Renal cortex interstitium (tissue), 11 donors: ENCODE data around the gene CNTNAP2. TPM values are rescaled to one million over a fixed set of nuclear protein-coding genes. Genes with fewer than 3 reads are reported as not detected.

Experiments used
- DNase-seq, 11 donors: peaks; one replicate each; pipeline ENCODE4 v3.0.0-alpha.2; 2013; ENCODE audit warnings: low read depth in 9 of 11, low spot score in 4 of 11; ENCODE audit errors: extremely low read depth in 1 of 11
- polyA plus RNA-seq, 3 donors: library from polyadenylated mRNA; unstranded; fragments of 120-200 nt; gene quantifications; one replicate each; pipeline ENCODE4 v1.2.1, GENCODE V29; 2013; ENCODE audit not compliant: insufficient read length in 3 of 3

Gene CNTNAP2
- polyA plus RNA-seq, 3 donors = 25.6 to 29.3 (median 26.6) TPM

DNA sequence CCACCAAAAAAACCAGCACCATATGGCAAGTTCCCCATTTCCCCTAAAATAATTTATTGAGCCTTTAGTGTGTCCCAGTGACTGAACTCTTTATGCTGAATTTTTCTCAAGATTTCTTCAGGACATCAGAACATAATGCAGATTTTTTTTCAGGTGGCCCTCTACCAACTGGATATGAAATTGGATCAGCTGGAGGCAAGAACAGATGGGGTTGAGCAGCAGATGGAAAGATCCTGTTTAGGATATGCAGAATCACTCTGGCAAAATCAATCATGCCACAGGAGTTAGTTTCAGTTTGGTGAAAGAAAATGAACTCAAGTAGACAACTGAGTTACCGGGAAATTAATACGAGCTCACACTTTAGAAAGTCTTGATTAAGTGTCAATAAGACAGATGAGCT lies 1712.4 kb downstream of the CNTNAP2 start:
- no peak for DNase-seq

DNA sequence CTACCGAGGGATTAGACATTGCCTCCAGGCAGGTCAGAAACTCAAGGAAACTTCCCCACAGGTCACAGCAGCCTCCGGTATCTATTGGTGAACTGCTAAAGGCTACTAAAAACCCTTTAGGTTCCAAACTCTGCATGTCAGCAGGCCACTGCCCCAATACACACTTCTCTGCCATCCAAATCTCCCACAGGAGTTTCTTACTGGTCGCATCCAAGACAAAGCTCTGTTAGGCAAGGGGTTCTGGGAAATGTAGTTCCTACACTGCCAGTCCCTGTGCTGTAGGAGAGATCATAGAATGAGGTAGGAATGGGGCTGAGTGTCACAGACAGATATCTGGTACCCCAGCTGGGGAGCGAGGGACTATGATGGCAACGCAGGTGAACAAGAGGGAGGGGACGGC lies 1717.0 kb downstream of the CNTNAP2 start:
- no peak for DNase-seq

DNA sequence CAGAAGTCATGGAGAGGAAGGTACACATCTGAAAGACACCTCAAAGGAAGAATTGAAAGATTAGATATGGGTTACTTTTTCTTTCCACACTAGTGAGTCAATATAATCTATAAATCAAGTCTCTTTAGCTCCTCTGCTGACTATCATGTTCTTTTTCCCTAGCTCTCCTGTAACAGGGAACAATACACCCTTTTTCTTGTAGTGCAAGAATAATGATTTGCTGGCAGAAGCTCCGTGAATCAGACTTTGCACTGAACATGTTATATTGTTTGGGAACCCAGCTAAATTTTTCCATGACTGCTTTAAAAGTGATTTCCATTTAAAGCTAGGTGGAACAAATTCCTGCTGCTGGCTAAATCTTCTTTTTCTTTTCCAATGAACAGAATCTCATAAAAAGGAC lies 1717.4 kb downstream of the CNTNAP2 start:
- no peak for DNase-seq

DNA sequence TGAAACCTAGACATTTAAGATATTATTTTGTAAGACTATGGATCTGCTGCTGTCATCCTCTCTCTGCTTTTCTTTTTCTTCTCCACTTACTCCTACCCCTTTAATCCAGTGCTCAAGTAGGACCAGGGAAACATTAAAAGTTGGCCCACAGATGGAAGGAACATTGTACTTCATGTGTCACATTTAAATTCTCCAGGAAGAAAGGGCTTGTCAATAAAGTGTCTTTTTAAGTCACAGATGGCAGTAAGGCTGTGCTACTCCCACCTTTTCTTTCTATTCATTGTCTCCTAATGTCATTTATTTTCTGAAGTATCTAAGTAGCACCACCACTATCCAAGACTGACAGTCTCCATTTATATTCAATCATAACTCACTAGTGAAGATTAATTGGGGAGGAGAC lies 1736.2 kb downstream of the CNTNAP2 start:
- no peak for DNase-seq

DNA sequence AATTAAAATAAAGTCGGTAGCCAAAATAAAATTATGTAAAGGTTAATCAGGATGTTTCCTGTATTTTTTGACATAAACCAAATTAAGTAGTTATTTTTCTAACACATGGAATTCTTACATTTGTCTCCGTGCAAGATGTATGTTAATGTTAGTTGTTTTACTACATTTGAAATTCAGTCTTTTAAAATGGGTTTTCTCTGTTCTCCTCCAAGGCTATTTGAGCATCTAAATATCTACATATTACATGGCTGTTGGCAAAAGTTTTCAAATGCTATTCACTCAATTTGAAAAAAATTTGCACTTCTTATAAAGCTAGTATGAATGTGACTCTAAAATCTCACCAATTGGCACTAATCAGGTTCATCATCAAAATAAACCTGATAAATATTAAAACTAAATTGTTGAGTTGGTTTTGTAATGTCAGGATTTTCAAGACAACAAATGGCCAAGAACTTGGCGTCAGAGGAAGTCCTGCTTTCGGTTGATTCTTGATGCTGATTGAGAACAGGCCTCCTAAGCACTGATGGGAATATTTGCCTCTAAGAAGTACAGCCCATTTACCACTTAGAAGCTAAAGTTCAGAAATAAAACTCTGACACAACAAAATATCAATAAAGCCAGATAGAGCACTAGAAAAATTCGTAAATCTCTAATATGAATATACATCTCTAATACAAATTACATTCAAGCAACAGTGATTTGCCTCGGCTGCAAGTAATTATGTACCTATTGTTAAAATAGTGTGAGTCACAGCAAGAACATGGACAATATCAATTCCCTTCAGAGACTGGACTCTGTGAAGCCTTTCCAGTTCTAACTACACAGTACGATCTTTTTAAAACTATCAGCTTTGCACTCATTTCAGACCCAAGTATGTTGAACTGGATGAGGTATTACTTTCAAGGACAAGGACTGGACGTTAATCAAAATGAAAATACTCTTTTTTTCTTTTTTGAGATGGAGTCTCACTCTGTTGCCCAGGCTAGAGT lies 1740.8 kb downstream of the CNTNAP2 start:
- DNase-seq = no peak

DNA sequence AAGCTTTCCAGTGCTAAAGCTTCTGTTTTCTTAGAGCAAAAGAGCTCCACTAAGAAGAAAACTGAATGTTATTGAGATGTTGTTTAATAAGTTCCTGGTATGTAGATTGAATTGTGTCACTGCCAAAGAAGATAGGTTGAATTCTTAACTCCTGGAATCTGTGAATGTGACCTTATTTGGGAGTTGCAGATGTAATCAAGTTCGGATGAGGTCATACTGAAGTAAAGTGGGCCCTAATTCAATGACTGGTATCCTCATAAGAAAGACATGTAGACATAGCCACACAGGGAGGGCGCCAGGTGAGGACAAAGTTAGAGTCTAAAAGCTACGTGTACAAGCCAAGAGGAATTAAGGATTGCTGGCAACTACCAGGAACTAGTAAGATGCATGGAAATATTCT lies 1741.8 kb downstream of the CNTNAP2 start:
- no peak for DNase-seq

DNA sequence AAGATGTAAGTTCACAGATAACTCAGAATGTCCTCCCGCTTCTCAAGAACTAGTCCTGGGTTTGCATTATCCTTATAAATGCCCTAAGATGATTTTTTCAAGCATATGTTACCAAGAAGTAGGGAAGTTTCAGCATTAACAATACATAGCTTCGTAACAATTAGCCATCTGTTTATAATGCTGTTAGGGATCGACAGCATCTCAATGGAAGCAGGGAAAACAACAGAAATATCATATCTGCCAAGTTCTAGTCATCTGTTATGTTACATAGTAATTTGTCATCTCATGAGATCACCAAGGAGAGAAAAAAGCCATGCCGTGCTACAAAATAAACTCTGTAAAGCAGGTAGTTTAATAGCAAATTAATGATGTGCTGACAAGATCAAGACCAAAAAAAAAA lies 1742.4 kb downstream of the CNTNAP2 start:
- DNase-seq = no peak

DNA sequence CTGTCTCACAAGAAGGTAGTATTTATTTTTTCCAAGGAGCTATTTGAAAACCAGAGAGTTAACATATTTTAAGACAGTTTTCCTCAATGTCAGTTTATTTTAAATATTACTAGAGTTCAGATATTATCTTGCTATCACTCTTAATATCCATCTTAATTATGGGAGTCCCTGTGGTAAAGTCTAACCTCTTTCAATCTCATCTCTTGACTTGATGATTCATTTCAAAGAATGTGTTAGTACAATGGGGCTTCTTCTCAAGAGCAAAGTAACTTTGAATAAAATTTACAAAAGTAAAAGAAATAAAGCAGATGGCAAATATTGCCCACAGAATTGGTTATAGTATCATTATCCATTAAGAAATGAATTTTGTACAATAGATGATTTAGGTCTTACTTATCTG lies 1742.9 kb downstream of the CNTNAP2 start:
- DNase-seq = no peak

DNA sequence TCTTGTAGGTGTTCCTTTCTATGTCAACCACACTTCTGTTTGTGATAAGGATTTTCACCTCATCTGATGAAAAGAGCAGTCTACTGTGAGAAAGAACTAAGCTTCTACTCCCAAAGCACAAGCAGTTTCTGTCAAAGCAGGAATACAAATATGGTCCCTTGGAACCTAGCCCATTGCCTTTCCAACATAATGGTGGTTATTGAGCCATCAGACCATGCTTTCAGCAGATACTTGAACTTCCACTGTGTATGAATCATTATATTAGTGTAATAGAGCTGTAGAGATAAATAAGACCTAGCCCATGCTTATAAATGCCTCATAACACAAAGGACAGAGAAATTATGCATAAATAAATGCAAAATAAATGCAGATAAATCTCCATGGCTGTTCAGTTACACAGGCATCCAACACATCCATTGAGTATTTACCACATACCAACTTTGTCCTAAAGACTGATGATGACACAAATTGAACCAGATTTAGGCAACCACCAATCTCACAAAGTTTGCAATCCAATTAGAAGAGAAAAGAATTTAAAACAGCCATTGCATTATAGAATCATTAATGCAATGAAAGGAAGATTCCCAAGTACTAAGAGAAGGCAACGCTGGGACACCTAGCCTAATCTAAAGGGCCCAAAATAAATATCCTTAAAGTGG lies 1744.6 kb downstream of the CNTNAP2 start:
- DNase-seq = no peak

DNA sequence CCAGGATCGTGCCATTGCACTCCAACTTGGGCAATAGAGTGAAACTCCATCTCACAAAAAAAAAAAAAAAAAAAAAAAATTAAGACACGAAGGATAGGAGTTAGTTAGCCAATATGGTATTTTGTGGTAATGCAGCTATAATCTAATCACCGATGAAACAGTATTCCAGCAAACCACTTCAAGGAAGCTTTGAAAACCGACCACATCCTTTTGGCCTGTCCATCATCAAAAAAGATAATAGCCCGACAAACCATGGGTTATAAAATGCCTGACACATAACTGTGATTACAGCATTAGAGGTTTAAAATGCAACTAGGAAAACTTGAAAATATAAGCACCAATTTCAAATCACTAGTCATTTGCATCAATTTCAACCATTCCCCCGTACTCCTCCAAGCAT lies 1745.3 kb downstream of the CNTNAP2 start:
- DNase-seq = no peak

DNA sequence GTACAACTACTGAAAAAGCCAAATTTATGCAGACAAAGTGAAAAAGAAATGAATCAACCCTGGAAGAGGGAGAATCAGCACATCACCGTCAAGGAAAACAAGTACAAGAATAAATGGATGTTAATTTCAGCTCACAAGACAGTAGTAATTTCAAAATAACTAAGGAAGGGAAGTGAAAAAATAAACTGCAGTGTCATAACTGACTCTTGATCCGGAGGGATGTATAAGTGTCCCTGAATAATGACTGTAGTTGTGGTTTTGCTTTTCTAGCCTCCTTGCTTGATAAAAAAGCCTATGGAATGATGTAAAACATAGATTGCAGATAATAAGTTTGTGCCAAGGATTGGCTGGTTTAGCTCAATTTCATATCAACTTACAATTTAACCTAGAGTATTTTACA lies 1752.9 kb downstream of the CNTNAP2 start:
- no peak for DNase-seq

DNA sequence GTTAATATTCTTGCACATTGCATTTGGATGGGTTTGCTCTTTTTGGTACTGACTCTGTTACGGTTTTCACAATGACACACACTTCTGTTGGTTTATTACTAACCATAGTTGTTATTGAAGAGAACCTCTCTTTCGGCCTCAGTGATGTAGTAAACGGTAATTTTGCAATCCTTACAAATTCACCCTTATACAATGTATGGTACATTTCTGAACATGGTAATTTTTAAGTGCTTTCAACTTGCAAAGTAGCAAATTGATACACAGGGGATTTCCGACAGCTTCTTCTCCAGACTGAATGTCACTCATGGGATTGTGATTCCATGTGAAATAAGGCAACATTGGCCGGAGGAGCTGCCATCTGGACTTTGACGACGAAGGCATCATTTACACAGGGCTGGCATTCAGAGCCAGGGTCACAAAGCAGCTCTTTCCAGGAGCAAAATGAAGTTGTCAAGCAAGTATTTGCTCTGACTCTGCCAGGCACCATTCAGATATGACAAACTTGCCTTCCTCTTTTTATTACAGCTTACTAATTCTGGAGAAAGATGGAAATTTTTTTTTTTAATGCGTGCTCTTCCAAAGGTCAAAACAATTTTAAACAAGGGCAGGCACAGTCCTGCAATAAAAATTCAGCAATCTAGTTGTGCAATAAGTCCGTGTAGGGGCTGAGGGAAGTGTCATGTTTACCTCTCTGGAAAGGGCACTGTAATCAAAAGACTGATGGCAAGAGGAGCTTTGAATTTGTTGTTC lies 1762.5 kb downstream of the CNTNAP2 start:
- DNase-seq = no peak

DNA sequence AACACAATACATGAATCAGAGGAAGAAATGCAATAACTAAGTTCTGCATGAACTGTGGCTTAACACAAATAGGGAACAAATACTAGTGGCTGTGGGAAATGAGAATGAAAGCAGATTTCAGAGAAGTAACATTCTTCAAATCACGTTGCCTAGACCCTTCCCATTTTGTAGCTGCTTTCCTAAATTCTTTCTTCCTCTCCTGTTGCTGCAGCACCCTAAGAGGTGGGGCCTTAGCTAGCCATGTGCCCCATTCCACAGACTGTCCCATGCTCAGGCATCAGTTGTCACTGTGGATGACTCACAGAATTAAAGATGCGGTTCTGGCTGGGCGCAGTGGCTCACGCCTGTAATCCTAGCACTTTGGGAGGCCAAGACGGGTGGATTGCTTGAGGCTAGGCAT lies 1769.3 kb downstream of the CNTNAP2 start:
- no peak for DNase-seq

DNA sequence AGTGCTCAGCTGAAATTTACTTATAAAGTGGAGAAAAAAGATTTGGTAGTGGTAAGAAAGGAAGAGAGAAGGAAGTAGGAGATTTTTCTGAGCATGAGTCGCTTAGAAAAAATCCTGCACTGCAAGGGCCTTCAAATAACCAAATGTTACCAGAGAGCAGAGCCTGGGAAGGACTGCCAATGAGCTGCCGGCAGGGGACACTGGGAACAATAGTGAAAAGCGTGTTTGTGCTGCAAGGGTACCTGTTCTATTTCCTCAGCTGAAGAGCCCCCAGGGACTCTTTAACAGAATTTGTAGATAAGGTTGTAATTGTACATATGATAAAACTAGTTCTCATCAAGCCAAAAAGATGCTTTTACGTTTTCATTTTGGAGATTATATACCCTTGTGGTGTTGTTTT lies 1777.7 kb downstream of the CNTNAP2 start:
- no peak for DNase-seq

DNA sequence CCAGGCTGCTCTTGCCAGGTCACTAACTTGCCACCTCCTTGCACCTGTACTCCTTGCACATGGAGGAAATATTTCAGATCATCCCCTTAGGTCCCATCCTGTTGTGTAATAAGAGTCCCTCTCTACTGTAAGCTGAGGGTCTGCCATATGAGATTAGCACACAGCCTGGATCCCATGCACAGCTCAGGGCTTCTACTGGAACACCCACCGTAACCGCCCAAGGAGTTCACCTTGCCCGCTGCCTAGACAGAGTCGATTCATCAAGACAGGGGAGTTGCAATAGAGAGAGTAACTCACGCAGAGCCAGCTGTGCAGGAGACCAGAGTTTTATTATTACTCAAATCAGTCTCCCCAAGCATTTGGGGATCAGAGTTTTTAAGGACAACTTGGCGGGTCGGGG lies 1779.5 kb downstream of the CNTNAP2 start:
- DNase-seq = no peak

DNA sequence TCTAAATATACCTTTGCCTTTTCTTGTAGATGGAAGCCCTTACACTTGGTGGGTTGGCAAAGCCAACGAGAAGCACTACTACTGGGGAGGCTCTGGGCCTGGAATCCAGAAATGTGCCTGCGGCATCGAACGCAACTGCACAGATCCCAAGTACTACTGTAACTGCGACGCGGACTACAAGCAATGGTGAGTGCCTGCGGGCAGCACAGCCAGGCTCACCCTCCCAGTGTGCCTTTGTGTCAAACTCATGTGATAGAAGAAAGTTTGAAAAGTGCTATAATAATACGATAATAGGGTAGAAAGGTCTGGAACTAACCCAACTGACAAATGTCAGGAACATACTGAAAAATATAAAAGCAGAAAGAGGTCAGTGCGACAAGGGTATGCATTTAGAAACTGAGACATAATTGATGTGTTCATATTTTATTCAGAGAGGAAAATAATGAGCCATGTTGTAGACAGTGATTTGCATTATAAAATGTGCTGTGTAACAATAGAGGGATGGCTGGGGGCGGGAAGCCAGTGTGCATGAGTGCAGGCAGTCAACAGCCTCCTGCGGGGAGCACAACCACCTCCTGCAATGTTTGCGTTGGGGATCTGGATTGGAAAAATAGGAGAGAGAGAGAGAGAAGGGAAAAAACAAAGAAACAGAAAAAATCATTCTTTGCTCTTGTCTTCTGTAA lies 1787.1 kb downstream of the CNTNAP2 start:
- no peak for DNase-seq

DNA sequence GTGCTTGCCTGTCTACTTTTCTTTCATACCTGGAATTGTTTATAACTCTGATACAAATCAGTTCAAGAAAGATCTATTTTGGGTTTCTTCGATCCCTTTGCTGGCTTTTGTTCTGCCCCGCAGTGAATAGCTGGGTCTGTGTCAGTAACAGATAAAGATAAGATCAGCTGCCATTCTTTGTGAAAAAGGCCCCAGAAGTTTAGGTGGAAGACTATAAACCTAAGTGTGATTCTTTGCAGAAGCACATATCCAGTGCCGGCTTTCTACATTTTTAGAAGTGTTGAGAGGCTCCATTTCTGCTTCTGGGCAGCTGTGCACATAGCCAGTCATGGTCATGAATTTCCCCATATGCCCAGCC lies 1787.6 kb downstream of the CNTNAP2 start:
- DNase-seq = no peak

DNA sequence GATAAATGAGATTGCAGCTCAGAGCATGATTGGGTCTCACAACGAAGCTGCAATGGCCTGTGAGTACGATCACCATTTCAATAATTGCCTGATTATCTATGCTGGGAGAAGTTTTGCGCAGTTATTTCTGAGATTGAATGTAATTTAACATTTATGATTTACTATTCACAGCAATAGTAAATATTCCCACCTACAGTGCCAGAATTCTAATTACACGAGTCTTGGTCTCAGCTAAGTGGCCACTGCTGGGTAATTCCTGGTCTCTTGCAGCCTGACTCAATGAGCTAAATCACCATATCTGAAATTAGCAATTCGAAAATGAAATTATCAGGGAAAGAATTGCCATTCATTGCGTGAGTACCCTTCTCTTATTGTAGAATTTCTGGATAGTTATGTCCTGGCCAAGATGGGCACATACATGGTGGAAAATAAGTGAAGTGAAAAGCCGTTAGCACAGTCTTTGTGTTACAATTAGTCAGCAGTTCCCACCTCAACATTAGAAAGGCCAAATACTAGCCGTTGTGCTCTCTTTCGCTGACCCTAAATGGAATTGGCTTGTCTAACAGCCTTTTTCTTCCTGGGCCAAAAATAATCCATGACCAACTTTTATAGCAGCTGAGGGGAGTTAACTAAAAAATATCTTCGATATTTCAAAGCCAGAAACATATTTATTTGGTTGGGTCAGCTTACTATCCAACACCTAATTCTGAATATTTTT lies 1793.0 kb downstream of the CNTNAP2 start:
- DNase-seq = no peak

DNA sequence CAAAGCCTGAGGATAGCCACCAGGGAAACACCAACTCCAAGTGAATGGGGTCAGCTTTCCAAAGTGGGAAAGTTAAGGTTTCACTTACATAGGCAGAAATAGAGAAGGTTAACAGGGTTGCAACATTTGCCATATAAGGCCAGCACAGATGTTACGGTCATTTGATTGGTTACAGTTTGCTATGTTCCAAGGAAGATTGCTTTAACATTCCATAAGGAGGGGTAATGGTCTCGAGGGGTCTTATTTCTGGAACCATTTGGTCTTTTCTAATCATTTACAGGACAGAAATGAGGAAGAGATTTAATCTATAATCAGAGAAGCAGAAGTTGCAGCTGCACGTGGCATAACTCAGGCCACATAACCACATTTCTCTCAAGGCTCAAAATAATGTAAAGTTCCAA lies 1794.6 kb downstream of the CNTNAP2 start:
- DNase-seq = peak in 10 of 11 donors; percentile 0 to 37 (median 14)
